Stimulated activated naive CD8-positive, alpha-beta T cell treated with anti-CD3 and anti-CD28 coated beads, Interleukin-15, Interleukin-2, amounts not matched to agents 100 ng/mL and 50 ng/mL, for 24 hours (primary cell): ENCODE results near the gene CKAP2L.
"Not testable (repeated sequence)": the region's sequence is repeated elsewhere in the genome, so short reads cannot be mapped to it uniquely, and the experiment has no call there.

Experiments used
- H3K27ac Mint-ChIP-seq: one replicate; pipeline ENCODE4 v1.8.0; 2021; ENCODE audit warnings: mild to moderate bottlenecking, mixed read lengths
- H3K27me3 Mint-ChIP-seq: one replicate; pipeline ENCODE4 v1.8.0; 2021; ENCODE audit warnings: mixed read lengths
- H3K36me3 Mint-ChIP-seq: one replicate; pipeline ENCODE4 v1.8.0; 2021; ENCODE audit warnings: low read depth, mixed read lengths
- H3K4me1 Mint-ChIP-seq: one replicate; pipeline ENCODE4 v1.8.0; 2021; ENCODE audit warnings: low read depth, mixed read lengths
- H3K4me3 Mint-ChIP-seq: one replicate; pipeline ENCODE4 v1.8.0; 2021; ENCODE audit warnings: mild to moderate bottlenecking, mixed read lengths
- H3K9me3 Mint-ChIP-seq: one replicate; pipeline ENCODE4 v1.8.0; 2021; ENCODE audit warnings: mixed read lengths

CKAP2L gene

GRCh38 chr2:112716826-112717352 lies 47.5 kb downstream of the CKAP2L start:
- H3K4me1 Mint-ChIP-seq, result peaks cover 12% of the 10 kb centered on the region
- H3K4me3 Mint-ChIP-seq, H3K27me3 Mint-ChIP-seq, H3K9me3 Mint-ChIP-seq, H3K27ac Mint-ChIP-seq, H3K36me3 Mint-ChIP-seq: not testable (repeated sequence)

- H3K36me3 Mint-ChIP-seq, H3K27ac Mint-ChIP-seq, H3K4me3 Mint-ChIP-seq, H3K9me3 Mint-ChIP-seq, H3K27me3 Mint-ChIP-seq: not testable (repeated sequence)
- H3K4me1 Mint-ChIP-seq, result peaks cover 12% of the 10 kb centered on the region
Measured at GRCh38 chr2:112716094-112716493, 48.3 kb downstream of the CKAP2L start.

DNA sequence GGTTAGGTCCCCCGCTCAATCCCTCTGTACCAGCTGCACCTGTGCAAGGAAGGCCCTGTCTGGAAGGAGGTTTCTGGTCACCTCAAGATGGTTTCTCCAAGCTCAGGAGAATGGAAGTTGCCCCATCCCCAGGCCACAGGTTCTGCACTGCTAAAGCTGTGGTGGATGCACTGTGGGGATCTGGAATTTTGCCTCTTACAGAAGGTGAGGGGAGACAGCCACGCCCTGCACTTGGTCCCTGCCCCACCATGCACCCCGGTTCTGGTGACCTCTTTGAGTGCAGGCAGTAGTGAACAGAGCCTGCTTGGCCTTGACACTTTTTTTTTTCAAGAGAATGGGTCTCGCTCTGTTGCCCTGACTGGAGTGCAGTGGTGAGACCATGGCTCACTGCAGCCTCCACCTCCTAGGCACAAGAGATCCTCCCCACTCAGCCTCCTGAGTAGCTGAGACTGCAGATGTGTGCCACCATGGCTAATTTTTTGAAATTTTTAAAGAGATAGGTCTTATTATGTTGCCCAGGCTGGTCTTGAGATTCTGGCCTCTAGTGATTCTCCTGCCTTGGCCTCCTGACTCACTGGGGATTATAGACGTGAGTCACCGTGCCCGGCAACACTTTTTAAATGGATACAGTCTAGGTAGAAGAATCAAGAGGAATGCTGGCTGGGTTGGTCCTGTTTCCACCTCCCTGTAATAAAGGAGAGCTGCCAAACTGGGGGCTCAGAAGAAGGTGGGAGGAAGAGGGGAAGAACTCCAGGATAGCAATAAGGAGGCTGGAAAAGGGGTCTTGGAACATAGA lies 49.4 kb downstream of the CKAP2L start:
- no peaks in the 10 kb centered on the region for H3K36me3 Mint-ChIP-seq
- H3K9me3 Mint-ChIP-seq, result no peaks in the 10 kb centered on the region
- no peak overlapping the region for H3K4me3 Mint-ChIP-seq
- no peak overlapping the region for H3K27ac Mint-ChIP-seq
- H3K4me1 Mint-ChIP-seq, result peaks cover 12% of the 10 kb centered on the region
- H3K27me3 Mint-ChIP-seq, result no peaks in the 10 kb centered on the region

GRCh38 chr2:112714331-112714730 lies 50.1 kb downstream of the CKAP2L start:
- no peaks in the 10 kb centered on the region for H3K27me3 Mint-ChIP-seq
- no peak overlapping the region for H3K4me3 Mint-ChIP-seq
- H3K9me3 Mint-ChIP-seq, result no peaks in the 10 kb centered on the region
- peaks cover 12% of the 10 kb centered on the region for H3K4me1 Mint-ChIP-seq
- H3K27ac Mint-ChIP-seq, result no peak overlapping the region
- no peaks in the 10 kb centered on the region for H3K36me3 Mint-ChIP-seq

GRCh38 chr2:112713926-112714325 lies 50.5 kb downstream of the CKAP2L start:
- H3K4me3 Mint-ChIP-seq, result no peak overlapping the region
- no peaks in the 10 kb centered on the region for H3K27me3 Mint-ChIP-seq
- H3K36me3 Mint-ChIP-seq, result no peaks in the 10 kb centered on the region
- H3K27ac Mint-ChIP-seq, result no peak overlapping the region
- H3K9me3 Mint-ChIP-seq, result no peaks in the 10 kb centered on the region
- peaks cover 15% of the 10 kb centered on the region for H3K4me1 Mint-ChIP-seq

DNA sequence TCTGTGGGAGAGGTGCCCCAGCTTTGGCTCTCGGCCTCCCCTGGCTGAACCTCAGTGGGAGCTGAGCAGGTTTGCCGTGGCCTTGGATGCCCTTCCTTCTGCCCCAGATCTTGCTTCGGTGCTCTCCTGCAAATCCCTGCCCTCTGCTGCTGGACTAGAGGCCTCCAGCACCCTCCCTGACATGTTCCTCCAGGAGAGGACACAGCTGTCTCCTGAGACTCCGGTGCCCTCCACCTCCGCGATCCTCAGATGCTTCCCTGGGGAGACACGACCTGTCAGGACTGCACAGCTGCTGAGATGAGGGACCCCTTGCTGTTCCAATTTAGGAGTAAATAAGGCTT lies 50.9 kb downstream of the CKAP2L start:
- Mint-ChIP-seq H3K4me3 (no peak overlapping the region), H3K27me3 (no peaks in the 10 kb centered on the region), H3K9me3 (no peaks in the 10 kb centered on the region), H3K27ac (no peak overlapping the region), H3K4me1 (peaks cover 18% of the 10 kb centered on the region), H3K36me3 (no peaks in the 10 kb centered on the region)

DNA sequence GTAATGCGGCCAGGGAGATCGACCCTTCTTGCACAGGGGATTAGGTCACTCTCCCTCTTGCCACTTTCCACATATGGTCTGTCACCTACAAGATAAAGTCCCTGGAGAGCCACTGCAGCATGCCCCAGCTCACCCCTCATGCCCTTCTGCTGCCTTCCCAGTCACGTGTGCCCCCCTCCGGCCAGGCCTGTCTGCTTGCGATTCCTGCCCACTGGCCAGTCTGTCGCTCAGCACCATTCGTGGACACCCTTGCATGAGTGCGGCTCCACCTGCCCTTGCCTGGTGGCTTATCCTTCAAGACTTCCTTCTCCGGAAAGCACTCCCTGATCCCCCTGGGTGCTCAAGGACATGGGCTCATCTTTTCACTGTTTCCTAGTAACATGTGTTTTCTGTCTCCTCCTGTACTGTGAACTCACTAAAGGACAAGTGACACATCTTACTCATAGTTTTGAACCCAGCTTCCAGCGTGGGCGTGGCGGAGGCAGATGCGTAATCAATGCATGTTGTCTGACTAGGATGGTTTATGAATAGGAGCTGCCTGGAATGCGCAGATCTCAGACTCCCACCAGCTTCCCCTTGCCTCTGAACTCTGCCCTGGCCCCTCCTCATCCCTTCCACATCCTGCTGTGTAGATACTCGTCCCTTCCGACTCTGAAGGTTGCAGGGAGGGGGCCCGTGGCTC lies 51.4 kb downstream of the CKAP2L start:
- no peaks in the 10 kb centered on the region for H3K36me3 Mint-ChIP-seq
- H3K27ac Mint-ChIP-seq, result no peak overlapping the region
- H3K4me1 Mint-ChIP-seq, result peaks cover 24% of the 10 kb centered on the region
- no peaks in the 10 kb centered on the region for H3K27me3 Mint-ChIP-seq
- no peak overlapping the region for H3K4me3 Mint-ChIP-seq
- no peaks in the 10 kb centered on the region for H3K9me3 Mint-ChIP-seq

DNA sequence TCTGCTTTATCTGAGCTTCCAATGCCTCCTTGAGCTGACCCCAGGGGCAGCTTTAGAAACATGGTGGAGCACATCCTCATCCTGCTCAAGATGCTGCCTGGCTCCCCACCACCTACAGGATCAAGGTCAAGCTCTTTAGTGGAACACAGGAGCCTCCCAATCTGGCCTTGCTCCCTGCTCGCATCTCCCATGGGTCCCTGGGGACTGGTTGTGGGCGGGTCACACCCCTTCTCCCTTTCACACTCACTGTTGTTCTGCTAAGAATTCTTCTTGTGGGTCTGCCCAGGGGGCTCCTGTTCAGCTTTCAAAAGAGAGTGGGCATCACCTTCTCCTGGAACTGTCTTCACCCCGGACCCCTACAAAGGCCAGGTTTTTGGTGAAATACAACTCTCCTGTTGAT lies 51.9 kb downstream of the CKAP2L start:
- peaks cover 29% of the 10 kb centered on the region for H3K4me1 Mint-ChIP-seq
- no peak overlapping the region for H3K4me3 Mint-ChIP-seq
- H3K36me3 Mint-ChIP-seq, result no peaks in the 10 kb centered on the region
- H3K27ac Mint-ChIP-seq, result no peak overlapping the region
- H3K9me3 Mint-ChIP-seq, result no peaks in the 10 kb centered on the region
- H3K27me3 Mint-ChIP-seq, result no peaks in the 10 kb centered on the region

DNA sequence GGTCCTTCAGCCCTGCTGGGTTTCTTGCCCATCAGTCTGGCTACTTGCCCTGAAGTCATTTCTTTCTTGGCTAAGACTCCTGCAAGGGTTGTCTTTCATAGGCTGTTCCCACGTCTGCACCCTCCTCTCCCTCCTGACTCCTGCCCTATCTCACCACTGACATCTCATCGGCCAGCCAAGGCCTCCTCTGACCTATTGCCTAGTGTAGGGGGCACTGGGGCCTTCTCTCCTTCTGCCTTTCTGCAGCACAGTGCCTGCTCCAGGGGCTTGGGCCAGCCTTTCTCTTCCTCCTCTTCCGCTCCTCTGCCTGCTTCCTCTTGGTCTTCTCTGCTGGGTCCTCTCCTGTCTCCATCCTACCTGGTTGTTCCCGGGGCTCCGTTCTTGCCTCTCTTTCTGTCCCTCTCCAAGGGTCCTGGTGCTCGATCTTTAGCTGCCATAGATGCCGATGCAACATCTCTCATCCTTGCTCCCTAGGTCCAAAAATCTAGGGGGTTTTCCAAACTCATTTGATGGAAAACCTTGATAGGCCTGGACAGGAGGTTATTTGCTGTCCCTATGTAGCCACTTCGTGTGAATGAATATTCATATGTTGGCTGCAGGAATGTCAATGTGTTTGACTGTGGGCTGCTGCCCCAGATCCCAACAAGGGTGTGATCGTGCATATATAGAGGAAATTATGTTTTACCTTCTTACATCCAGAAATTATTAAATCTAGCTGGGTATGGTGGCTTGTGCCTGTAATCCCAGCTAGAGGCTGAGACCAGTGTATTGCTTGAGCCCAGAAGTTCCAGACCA lies 53.3 kb downstream of the CKAP2L start:
- Mint-ChIP-seq H3K27ac (no peak overlapping the region), H3K4me3 (no peak overlapping the region), H3K36me3 (no peaks in the 10 kb centered on the region), H3K9me3 (no peaks in the 10 kb centered on the region), H3K27me3 (peaks cover 4% of the 10 kb centered on the region), H3K4me1 (peaks cover 40% of the 10 kb centered on the region)

- Mint-ChIP-seq H3K27me3 (peaks cover 9% of the 10 kb centered on the region), H3K9me3 (no peaks in the 10 kb centered on the region), H3K4me1 (peaks cover 47% of the 10 kb centered on the region), H3K4me3 (no peak overlapping the region), H3K36me3 (no peaks in the 10 kb centered on the region), H3K27ac (no peak overlapping the region)
Measured at GRCh38 chr2:112709703-112710102, 54.7 kb downstream of the CKAP2L start.

GRCh38 chr2:112708968-112709367 lies 55.4 kb downstream of the CKAP2L start:
- no peaks in the 10 kb centered on the region for H3K36me3 Mint-ChIP-seq
- H3K4me1 Mint-ChIP-seq, result peaks cover 47% of the 10 kb centered on the region
- no peaks in the 10 kb centered on the region for H3K9me3 Mint-ChIP-seq
- peak overlapping the region; percentile 3 for H3K27ac Mint-ChIP-seq
- no peak overlapping the region for H3K4me3 Mint-ChIP-seq
- H3K27me3 Mint-ChIP-seq, result peaks cover 12% of the 10 kb centered on the region

GRCh38 chr2:112706947-112707346 lies 57.5 kb downstream of the CKAP2L start:
- Mint-ChIP-seq H3K27me3 (peaks cover 12% of the 10 kb centered on the region), H3K4me1 (peaks cover 40% of the 10 kb centered on the region)
- not testable (repeated sequence) for H3K27ac Mint-ChIP-seq, H3K36me3 Mint-ChIP-seq, H3K9me3 Mint-ChIP-seq, H3K4me3 Mint-ChIP-seq

DNA sequence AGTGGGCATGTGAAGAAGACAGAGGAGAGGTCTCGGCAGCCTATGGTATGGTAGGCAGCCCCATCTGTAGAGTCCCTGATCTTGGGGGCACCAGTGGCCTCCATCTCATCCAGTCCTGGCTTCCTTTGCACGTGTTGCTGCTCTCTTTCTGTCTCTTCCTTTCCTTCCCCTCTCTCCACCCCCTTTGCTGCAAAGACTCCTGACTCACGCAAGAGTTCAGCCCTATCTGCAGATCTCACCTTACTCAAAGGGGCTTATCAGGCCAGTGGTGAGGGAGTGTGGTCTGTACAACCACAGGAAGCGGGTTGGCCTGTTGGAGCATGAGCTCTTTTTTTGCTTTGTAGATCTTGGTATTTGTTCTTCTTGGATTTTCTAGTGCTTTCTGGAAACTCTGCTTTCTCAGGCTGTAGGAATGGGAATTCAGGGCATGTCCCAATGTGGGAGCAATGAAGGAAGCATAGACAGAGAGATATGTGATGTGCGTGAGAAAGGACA lies 58.2 kb downstream of the CKAP2L start:
- Mint-ChIP-seq H3K27ac (no peak overlapping the region), H3K36me3 (no peaks in the 10 kb centered on the region), H3K27me3 (peaks cover 12% of the 10 kb centered on the region), H3K9me3 (no peaks in the 10 kb centered on the region), H3K4me1 (peaks cover 45% of the 10 kb centered on the region), H3K4me3 (peak overlapping the region; percentile 12)

- no peaks in the 10 kb centered on the region for H3K36me3 Mint-ChIP-seq
- no peaks in the 10 kb centered on the region for H3K9me3 Mint-ChIP-seq
- no peak overlapping the region for H3K27ac Mint-ChIP-seq
- H3K4me3 Mint-ChIP-seq, result no peak overlapping the region
- peaks cover 50% of the 10 kb centered on the region for H3K4me1 Mint-ChIP-seq
- H3K27me3 Mint-ChIP-seq, result peaks cover 17% of the 10 kb centered on the region
Measured at GRCh38 chr2:112705575-112705974, 58.8 kb downstream of the CKAP2L start.

GRCh38 chr2:112703684-112704083 lies 60.7 kb downstream of the CKAP2L start:
- H3K4me3 Mint-ChIP-seq, result no peak overlapping the region
- no peaks in the 10 kb centered on the region for H3K9me3 Mint-ChIP-seq
- H3K36me3 Mint-ChIP-seq, result no peaks in the 10 kb centered on the region
- peaks cover 52% of the 10 kb centered on the region for H3K4me1 Mint-ChIP-seq
- no peak overlapping the region for H3K27ac Mint-ChIP-seq
- H3K27me3 Mint-ChIP-seq, result peaks cover 18% of the 10 kb centered on the region
